HG03060 (cell line): ENCODE results near the gene CLEC11A.
"Not testable (repeated sequence)": the region's sequence is repeated elsewhere in the genome, so short reads cannot be mapped to it uniquely, and the experiment has no call there.

Experiments used
- ATAC-seq: cut with Tn5 transposase; IDR thresholded peaks from one replicate; pipeline ENCODE4 v1.9.1; 2021; ENCODE audit warnings: low read depth, moderate number of reproducible peaks; ENCODE audit not compliant: unreplicated experiment

The CLEC11A gene

GRCh38 chr19:50753879-50754278, 30.7 kb downstream of the CLEC11A start:
- ATAC-seq, result no peak

DNA sequence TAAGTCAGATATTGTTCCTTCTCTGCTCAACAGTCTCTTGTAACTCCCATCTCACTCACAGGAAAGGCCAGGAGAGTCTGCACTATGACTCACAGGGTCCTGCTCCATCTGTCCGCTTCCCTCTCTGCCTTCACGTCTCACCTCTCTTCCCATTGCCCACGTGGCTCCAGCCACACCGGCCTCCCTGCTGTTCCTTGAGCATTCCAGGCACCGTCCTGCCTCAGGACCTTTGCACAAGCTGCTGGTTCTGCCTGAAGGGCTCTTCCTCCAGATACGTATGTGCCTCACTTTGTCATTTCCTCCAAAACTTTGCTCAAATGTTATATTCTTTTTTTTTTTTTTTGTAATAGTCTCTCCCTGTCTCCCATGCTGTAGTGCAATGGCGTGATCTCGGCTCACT, 33.1 kb downstream of the CLEC11A start:
- ATAC-seq, result not testable (repeated sequence)

DNA sequence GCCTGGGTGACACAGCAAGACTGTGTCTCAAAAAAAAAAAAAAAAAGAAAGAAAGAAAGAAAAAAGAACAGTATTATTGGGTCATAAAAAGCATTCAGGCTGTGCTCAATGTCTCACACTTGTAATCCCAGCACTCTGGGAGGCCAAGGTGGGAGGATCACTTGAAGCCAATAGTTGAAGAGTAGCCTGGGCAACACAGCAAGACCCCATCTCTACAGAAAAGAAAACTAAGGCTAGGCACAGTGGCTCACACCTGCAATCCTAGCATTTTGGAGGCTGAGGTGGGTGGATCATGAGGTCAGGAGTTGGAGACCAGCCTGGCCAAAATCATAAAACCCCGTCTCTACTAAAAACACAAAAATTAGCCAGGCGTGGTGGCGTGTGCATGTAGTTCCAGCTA, 34.5 kb downstream of the CLEC11A start:
- ATAC-seq, result not testable (repeated sequence)

GRCh38 chr19:50759076-50759475, 35.9 kb downstream of the CLEC11A start:
- ATAC-seq, result not testable (repeated sequence)

DNA sequence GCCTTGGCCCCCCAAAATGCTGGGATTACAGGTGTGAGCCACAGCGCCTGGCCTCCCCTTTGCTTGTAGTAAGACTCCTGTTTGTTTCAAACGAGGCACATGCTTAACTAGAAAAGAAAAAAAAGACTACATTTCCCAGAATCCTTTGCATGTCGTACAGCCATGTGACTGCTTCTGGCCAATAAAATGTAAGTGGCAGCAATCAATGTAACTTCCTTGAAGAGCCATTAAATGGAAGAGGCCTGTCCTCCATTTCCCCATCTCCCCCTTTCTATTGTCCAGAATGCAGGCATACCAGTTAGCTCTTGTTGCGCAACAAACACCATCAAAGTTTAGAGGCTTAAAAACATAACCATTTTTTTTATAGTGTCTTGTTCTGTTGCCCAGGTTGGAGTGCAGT, 36.7 kb downstream of the CLEC11A start:
- ATAC-seq, result no peak

DNA sequence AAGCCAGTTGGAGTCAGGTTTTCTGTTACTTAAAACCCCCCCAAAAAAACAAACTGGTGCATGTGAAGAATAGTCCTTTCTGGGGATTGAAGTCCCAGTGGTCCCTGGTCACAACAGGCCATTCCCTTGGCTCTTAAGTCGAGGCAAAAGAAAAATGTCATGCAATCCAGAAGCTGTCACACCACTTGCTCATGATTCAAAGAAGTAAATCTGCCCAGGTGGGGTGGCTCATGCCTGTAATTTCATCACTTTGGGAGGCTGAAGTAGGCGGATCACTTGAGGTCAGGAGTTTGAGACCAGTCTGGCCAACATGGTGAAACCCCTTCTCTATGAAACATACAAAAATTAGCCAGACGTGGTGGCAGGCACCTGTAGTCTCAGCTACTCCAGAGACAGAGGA, 38.3 kb downstream of the CLEC11A start:
- not testable (repeated sequence) for ATAC-seq

GRCh38 chr19:50763521-50763920, 40.4 kb downstream of the CLEC11A start:
- not testable (repeated sequence) for ATAC-seq

GRCh38 chr19:50764409-50764808, 41.2 kb downstream of the CLEC11A start:
- ATAC-seq, result no peak

DNA sequence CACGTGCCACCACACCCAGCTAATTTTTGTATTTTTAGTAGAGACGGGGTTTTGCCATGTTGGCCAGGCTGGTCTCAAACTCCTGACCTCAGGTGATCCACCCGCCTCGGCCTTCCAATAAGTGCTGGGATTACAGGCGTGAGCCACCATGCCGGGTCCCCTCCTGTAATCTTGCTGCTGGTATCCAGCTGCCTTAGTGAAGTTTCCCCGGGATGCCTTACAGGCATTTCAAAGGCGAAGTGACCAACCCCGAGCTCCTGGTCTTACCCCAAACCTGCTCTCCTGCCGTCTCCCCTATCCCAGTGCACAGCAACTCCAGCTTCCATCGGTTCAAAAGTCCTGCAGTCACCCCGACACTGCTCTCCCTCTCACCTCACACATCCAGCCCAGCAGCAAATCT, 43.6 kb downstream of the CLEC11A start:
- ATAC-seq, result not testable (repeated sequence)

DNA sequence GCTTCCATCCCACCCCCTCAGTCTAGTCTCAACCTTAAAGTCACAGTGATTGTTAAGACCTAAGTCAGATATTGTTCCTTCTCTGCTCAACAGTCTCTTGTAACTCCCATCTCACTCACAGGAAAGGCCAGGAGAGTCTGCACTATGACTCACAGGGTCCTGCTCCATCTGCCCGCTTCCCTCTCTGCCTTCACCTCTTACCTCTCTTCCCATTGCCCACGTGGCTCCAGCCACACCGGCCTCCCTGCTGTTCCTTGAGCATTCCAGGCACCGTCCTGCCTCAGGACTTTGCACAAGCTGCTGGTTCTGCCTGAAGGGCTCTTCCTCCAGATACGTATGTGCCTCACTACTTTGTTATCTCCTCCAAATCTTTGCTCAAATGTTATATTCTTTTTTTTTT, 44.1 kb downstream of the CLEC11A start:
- not testable (repeated sequence) for ATAC-seq

DNA sequence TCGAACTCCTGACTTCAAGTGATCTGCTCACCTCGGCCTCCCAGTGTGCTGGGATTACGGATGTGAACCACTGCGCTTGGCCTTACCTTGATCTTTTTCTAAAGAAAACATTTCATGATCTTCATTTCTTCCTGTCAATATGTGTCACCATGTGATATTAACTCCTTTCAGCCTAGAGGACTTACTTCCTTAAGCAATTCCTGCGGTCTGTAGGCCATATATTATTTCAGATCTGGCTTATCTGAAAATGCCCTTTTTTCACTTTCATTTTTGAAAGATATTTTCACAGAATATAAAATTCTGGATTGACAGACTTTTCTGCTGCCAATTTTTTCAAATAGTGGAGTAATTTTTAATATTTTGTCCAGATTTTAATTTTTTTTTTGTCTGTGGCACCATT, 45.1 kb downstream of the CLEC11A start:
- ATAC-seq, result no peak

DNA sequence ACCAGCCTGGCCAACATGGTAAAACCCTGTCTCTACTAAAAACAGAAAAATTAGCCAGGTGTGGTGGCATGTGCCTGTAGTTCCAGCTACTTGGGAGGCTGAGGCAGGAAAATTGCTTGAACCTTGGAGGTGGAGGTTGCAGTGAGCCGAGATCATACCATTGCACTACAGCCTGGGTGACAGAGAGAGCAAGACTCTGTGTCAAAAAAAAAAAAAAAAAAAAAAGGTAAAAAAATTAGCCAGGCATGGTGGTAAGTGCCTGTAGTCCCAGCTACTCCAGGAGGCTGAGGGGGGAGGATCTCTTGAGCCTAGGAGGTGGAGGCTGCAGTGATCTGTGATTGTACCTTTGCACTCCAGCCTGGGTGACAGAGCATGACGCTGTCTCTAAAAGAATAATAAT, 47.0 kb downstream of the CLEC11A start, which contains the start of gene GPR32:
GPR32 (plus strand) TSS at position 301 of the 400 bp plus-strand sequence. CDS start 137 bp downstream, outside the sequence.
- not testable (repeated sequence) for ATAC-seq

- no peak for ATAC-seq
These were observed 47.7 kb downstream of the CLEC11A start for GRCh38 chr19:50770888-50771287.

DNA sequence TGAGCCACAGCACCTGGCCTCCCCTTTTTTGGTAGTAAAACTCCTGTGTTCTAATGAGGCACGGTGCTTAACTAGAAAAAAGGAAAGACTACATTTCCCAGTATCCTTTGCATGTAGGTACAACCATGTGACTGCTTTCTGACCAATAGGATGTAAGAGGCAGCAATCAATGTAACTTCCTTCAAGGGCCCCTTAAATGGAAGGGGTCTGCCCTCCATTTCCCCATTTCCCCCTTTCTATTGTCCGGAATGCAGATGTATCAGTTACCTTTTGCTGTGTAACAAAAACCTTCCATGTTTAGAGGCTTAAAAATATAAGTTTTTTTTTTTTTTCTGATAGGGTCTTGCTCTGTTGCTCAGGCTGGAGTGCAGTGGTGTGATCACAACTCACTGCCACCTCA, 49.3 kb downstream of the CLEC11A start:
- no peak for ATAC-seq

GRCh38 chr19:50772912-50773311, 49.7 kb downstream of the CLEC11A start:
- not testable (repeated sequence) for ATAC-seq

GRCh38 chr19:50773454-50773853, 50.3 kb downstream of the CLEC11A start:
- ATAC-seq, result not testable (repeated sequence)
